Measurements from ENCODE around the gene NRXN2.

DNA sequence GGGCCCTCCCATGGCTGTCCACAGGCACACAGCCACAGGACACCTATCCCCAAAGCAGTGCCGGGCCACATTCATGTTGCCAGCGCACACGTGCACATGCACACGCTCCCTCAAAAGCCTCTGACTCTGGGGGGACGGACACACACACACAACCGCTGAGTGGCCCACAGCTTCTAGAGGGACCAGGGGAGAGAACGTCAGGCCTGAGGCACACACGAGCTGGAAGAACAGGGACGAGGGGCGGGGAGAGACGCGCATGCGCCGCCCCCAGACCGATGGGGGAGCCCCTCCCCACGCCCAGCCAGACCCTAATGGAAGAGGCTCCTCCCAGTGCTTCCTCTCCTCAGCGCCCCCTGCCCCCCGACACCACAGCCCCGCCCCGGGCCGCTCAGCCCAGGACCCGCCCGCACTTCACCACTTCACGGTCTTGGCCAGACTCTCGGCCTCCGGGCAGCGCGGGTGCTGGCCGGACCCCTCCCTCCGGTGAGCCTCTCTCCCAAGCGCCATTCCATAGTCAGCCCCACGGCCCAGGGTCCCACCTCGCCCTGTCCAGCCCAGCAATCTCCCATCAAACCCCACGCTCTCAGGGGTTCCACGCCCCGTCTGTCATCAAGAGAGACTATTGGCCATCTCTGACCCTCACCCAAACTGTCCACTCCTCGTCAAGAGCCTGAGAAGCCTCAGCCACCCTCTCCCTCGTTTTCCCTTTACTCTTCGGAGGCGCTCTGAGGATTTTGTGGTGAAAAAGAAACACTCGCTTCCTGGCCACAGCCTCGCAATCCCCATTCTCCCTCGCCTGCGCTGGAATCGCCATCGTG lies 11.7 kb downstream of the NRXN2 start:
- TF ChIP-seq, protein P1, sequence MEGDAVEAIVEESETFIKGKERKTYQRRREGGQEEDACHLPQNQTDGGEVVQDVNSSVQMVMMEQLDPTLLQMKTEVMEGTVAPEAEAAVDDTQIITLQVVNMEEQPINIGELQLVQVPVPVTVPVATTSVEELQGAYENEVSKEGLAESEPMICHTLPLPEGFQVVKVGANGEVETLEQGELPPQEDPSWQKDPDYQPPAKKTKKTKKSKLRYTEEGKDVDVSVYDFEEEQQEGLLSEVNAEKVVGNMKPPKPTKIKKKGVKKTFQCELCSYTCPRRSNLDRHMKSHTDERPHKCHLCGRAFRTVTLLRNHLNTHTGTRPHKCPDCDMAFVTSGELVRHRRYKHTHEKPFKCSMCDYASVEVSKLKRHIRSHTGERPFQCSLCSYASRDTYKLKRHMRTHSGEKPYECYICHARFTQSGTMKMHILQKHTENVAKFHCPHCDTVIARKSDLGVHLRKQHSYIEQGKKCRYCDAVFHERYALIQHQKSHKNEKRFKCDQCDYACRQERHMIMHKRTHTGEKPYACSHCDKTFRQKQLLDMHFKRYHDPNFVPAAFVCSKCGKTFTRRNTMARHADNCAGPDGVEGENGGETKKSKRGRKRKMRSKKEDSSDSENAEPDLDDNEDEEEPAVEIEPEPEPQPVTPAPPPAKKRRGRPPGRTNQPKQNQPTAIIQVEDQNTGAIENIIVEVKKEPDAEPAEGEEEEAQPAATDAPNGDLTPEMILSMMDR (IDR thresholded peaks at IDR 0.05) = no peak
- no peak for TF ChIP-seq POLR2A (IDR thresholded peaks at IDR 0.05)
